ENCODE measurements around the gene GLS2.

DNA sequence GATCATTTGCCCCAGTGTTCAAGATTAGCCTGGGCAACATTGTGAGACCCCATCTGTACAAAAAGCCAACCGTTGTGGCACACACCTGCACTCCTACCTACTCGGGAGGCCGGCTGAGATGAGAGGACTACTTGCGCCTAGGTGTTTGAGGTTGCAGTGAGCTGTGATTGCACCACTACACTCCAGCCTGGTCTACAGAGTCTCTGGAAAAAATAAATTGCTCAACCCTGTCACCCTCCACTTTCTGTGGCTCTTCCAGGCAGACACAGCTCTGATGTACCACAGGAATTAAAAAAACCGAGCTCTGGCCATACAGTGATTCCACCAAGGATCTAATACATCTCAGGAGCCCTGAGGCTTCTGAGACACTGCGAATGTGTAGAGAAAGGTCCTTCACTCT lies 53.1 kb downstream of the GLS2 start:
- TF ChIP-seq, protein P1, sequence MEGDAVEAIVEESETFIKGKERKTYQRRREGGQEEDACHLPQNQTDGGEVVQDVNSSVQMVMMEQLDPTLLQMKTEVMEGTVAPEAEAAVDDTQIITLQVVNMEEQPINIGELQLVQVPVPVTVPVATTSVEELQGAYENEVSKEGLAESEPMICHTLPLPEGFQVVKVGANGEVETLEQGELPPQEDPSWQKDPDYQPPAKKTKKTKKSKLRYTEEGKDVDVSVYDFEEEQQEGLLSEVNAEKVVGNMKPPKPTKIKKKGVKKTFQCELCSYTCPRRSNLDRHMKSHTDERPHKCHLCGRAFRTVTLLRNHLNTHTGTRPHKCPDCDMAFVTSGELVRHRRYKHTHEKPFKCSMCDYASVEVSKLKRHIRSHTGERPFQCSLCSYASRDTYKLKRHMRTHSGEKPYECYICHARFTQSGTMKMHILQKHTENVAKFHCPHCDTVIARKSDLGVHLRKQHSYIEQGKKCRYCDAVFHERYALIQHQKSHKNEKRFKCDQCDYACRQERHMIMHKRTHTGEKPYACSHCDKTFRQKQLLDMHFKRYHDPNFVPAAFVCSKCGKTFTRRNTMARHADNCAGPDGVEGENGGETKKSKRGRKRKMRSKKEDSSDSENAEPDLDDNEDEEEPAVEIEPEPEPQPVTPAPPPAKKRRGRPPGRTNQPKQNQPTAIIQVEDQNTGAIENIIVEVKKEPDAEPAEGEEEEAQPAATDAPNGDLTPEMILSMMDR (IDR thresholded peaks at IDR 0.05; ENCODE audit: extremely low read depth in 1 of 2, insufficient read depth in 1 of 2, low read depth in 1 of 2, low read length in 2 of 2), result no peak
- TF ChIP-seq POLR2A (IDR thresholded peaks at IDR 0.05; ENCODE audit: low read depth, low read length) (no peak), EZH2 (IDR thresholded peaks at IDR 0.05; ENCODE audit: borderline replicate concordance, low read depth, low read length, severe bottlenecking) (no peak)

All from endothelial cell of umbilical vein (primary cell).